K562 (cell line): ENCODE data around the gene SCN8A. TPM values are rescaled to one million over a fixed set of nuclear protein-coding genes. Genes with fewer than 3 reads are reported as not detected.

Experiments used
- ARHGAP35 ChIP-seq: fragments of 450-650 bp; IDR thresholded peaks from 2 replicates; pipeline ENCODE4 v1.6.1; 2018; ENCODE audit not compliant: partially characterized antibody
- EHMT2 ChIP-seq: fragments of 450-650 bp; IDR thresholded peaks from 2 replicates; pipeline ENCODE4 v1.6.1; 2018; ENCODE audit warnings: antibody characterized with exemption
- KDM4B ChIP-seq, 2 experiments: fragments of 450-650 bp in 1 of 2; sonication (generic) in 1 of 2; IDR thresholded peaks; 2 replicates each; pipeline ENCODE4 v1.6.1; 2016 to 2017; ENCODE audit warnings: borderline replicate concordance in 2 of 2, antibody characterized with exemption in 1 of 2, low read depth in 1 of 2, mild to moderate bottlenecking in 1 of 2
- MEF2A ChIP-seq: IDR thresholded peaks from 2 replicates; pipeline ENCODE4 v1.6.1; 2011; ENCODE audit warnings: low read depth, mild to moderate bottlenecking, low read length, moderate library complexity; ENCODE audit not compliant: control insufficient read depth
- NFE2 ChIP-seq: IDR thresholded peaks from 2 replicates; pipeline ENCODE4 v1.6.1; 2014; ENCODE audit warnings: antibody characterized with exemption, low read depth
- PBX2 ChIP-seq, 2 experiments: IDR thresholded peaks in 1 of 2; conservative IDR thresholded peaks in 1 of 2; 2 replicates each; pipeline ENCODE4 v1.6.1; 2016; ENCODE audit warnings: low read depth in 2 of 2, mild to moderate bottlenecking in 1 of 2, missing compliant biosample characterization in 1 of 2, missing genetic modification characterization in 1 of 2, moderate library complexity in 1 of 2
- PCBP2 ChIP-seq: fragments of 200-400 bp; formaldehyde crosslinking; IDR thresholded peaks from 2 replicates; pipeline ENCODE4 v1.6.1; 2018; ENCODE audit warnings: low read length, low read depth, mild to moderate bottlenecking, moderate library complexity; ENCODE audit not compliant: poor library complexity, severe bottlenecking
- PYGO2 ChIP-seq: fragments of 450-650 bp; IDR thresholded peaks from 2 replicates; pipeline ENCODE4 v1.6.1; 2016; ENCODE audit warnings: mild to moderate bottlenecking, missing genetic modification characterization, moderate library complexity, missing compliant biosample characterization
- XRCC3 ChIP-seq: fragments of 450-650 bp; IDR thresholded peaks from 2 replicates; pipeline ENCODE4 v1.6.1; 2017; ENCODE audit warnings: mild to moderate bottlenecking, moderate library complexity
- polyA plus RNA-seq, 8 experiments: library from polyadenylated mRNA; depleted of rRNA in 4 of 8; stranded (reverse) in 5 of 8; unstranded in 3 of 8; fragments of >200 nt; fragmentation: Nextera tagmentation in 2 of 8; fragmentation: Illumina TruSeq in 1 of 8; extraction: Ambion mirVana in 2 of 8; extraction: Trizol in 1 of 8; gene quantifications; 2 replicates each; pipeline versions ENCODE4 v1.2.1 to v1.2.3, GENCODE V29; 2011 to 2014; ENCODE audit warnings: inconsistent platforms in 1 of 8, missing spikeins in 1 of 8
- total RNA-seq, 7 experiments: library from RNA; depleted of rRNA in 6 of 7; stranded (reverse); fragments of >200 nt in 6 of 7; fragmentation: Illumina TruSeq in 2 of 7; extraction: Trizol in 2 of 7; gene quantifications; 2 replicates each; pipeline versions ENCODE4 v1.2.1 to v1.2.3, GENCODE V29; 2011 to 2021; ENCODE audit warnings: low replicate concordance in 1 of 7

SCN8A gene
- total and polyA plus RNA-seq, 9 of the 15 experiments (the other 6 are each of a cell fraction or from before 2014, with no cell fraction given): 0.03 to 0.29 (median 0.15) TPM; not detected in 1

GRCh38 chr12:51593539-51593938 is 2.5 kb downstream of the SCN8A start (continued):
- no peak for TF ChIP-seq PBX2 (CRISPR knock-in tag; IDR thresholded peaks at IDR 0.05; ENCODE audit: low read depth)
- no peak for TF ChIP-seq PBX2 (tag; conservative IDR thresholded peaks at IDR 0.05; ENCODE audit: low read depth)
- TF ChIP-seq PYGO2 (tag): no peak
- TF ChIP-seq MEF2A: no peak
- no peak for TF ChIP-seq ARHGAP35
- no peak for TF ChIP-seq XRCC3
- peak; percentile 95 for TF ChIP-seq EHMT2
- TF ChIP-seq PCBP2: no peak
- TF ChIP-seq NFE2: no peak
- no peak for TF ChIP-seq KDM4B (IDR thresholded peaks at IDR 0.05; ENCODE audit: borderline replicate concordance in 2 of 2, low read depth in 1 of 2)
